T-helper 2 cell treated with Interferon-gamma antibody and Interleukin-4, amounts not matched to agents 5 μg/mL and 100 μg/mL, for 36 hours (primary cell): ENCODE measurements around the gene STX4.

Experiments used
- DNase-seq: peaks from one replicate; pipeline ENCODE4 v3.0.0; 2021; ENCODE audit warnings: low spot score
- H3K27ac Mint-ChIP-seq: one replicate; pipeline ENCODE4 v1.8.0; 2021; ENCODE audit warnings: mild to moderate bottlenecking, mixed read lengths
- H3K27me3 Mint-ChIP-seq: one replicate; pipeline ENCODE4 v1.8.0; 2021; ENCODE audit warnings: low read depth, mixed read lengths
- H3K36me3 Mint-ChIP-seq: one replicate; pipeline ENCODE4 v1.8.0; 2021; ENCODE audit warnings: low read depth, mixed read lengths
- H3K4me1 Mint-ChIP-seq: one replicate; pipeline ENCODE4 v1.8.0; 2021; ENCODE audit warnings: low read depth, mixed read lengths
- H3K4me3 Mint-ChIP-seq: one replicate; pipeline ENCODE4 v1.8.0; 2022; ENCODE audit warnings: mild to moderate bottlenecking, moderate library complexity, mixed read lengths
- H3K9me3 Mint-ChIP-seq: one replicate; pipeline ENCODE4 v1.8.0; 2021; ENCODE audit warnings: mixed read lengths

The STX4 gene, protein sequence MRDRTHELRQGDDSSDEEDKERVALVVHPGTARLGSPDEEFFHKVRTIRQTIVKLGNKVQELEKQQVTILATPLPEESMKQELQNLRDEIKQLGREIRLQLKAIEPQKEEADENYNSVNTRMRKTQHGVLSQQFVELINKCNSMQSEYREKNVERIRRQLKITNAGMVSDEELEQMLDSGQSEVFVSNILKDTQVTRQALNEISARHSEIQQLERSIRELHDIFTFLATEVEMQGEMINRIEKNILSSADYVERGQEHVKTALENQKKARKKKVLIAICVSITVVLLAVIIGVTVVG

DNA sequence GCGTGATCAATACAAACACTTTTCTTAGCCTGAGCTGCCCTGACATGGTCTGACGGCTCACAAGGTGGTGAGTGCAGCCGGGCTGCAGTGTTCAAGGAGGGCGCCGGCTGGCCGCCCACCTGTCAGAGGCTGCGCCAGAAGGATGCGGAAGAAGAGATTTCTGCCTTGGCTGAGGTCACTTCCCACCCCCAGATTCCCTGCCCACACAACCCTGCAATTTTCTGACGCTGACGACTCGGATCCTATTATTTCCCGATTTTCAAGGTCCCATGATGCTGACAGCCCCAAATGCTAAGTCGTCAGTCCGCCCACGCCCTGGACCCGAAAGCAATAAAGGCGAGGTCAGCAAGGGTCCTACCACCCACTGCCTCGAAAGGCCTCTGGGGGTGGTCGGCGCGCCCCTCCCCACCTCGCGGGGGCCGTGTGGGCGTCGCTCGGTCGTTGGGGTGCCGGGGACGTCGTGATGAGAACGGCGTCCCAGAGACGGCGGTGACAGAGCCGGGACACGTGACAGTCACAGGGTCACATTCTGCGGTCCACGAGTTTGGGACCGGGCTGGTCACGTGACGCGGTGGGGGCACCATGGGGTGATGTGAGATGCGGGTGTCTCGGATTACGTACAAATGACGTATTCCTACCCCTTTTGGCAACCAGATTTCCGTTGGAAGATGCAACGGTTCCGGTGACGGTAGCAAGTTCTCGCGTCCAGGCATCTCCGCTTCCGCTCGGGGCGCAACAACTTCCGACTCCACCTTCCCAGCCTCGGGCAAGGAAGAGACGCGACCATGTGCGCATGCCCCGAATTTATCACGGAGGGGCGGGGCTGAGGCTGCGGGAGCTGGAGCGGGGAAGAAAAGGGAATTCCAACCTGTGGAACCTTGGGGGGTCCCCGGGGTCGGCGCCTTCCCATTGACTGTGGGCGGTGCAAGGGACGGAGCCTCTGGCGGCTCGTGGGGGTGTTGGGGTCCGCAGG, at the start of gene STX4:
TSS of gene STX4 (plus strand) at position 823 of the 973 bp plus-strand sequence. CDS start 248 bp downstream, outside the sequence.
- H3K36me3 Mint-ChIP-seq, result peaks cover 14% of the 10 kb centered on the region
- H3K4me3 Mint-ChIP-seq, result peak within 1 kb of the TSS; percentile 98

DNA sequence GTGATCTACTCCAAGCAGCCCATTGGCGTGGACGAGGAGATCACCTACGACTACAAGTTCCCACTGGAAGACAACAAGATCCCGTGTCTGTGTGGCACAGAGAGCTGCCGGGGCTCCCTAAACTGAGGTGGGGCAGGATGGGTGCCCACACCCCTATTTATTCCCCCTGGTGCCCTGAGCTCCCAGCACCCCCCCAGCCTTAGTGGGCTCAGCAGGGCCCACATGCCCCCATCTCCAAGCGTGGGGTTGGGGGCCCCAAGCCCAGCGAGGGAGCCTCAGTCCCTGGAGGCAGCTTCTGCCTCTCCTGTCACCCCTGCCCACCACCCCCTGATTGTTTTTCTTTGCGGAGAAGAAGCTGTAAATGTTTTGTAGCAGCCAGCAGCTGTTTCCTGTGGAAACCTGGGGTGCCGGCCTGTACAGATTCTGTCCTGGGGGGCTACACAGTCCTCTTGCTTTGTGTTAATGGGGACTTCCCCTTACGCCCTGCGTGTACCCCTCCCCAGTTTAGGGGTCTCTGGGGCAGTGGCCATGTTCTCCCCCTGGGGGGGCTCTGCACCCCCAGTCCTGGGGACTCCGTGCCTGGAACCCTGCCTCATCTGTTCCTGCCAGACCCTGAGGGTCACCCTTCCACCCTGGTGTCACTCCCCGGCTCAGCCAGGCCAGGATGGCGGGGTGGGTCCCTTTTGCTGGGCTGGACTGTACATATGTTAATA, 49.3 kb upstream of the STX4 start:
- Mint-ChIP-seq H3K4me1 (peaks cover 3% of the 10 kb centered on the region), H3K9me3 (no peaks in the 10 kb centered on the region), H3K27me3 (no peaks in the 10 kb centered on the region), H3K27ac (no peak overlapping the region), H3K36me3 (peaks cover 20% of the 10 kb centered on the region), H3K4me3 (no peak overlapping the region)
- DNase-seq, result no peak

More for the DNA sequence above, at the start of gene STX4:
- DNase-seq, result peak; percentile 98
- H3K27ac Mint-ChIP-seq, result peak within 1 kb of the TSS; percentile 94
- no peaks in the 10 kb centered on the region for H3K9me3 Mint-ChIP-seq
- H3K4me1 Mint-ChIP-seq, result peaks cover 22% of the 10 kb centered on the region
- H3K27me3 Mint-ChIP-seq, result no peaks in the 10 kb centered on the region

DNA sequence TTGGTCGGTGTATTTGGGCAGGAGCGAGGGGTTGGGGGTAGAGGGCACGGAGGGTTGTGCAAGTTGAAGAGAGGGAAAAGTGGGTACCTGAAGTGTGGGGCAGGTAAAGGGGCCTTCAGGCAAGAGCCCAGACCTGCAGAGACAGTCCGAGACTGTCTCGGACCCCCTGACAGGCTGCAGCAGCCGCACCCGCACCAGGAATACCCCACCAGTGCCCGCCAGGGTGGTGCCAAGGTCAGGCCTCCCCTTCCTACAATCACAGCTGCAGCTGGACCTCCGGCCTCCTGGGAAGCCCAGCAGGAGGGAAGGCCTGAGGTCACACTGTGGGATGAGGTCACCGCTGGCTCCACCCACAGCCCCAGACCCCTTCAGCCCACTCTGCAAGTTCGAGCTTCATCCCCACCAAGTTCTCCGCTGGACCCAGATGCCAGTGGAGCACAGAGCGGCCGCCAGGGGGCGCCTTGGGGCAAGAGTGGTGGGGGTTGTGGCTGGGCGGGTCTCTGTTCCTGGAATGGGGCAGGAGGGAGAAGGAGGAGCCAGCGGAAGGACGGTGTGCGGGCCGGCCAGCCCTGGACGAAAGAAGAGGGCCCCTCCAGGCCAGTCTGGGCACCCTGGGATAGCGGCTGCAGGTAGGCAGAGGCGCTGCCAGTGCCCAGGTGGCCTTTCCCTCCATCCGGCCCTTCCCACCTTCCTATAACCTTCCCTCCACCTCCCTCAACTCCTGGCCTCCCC, 48.5 kb upstream of the STX4 start, which contains the start of gene HSD3B7:
TSS of gene HSD3B7 (plus strand) at position 539 of the 732 bp plus-strand sequence. CDS start 452 bp downstream, outside the sequence.
- Mint-ChIP-seq H3K4me3 (peak within 1 kb of the TSS; percentile 5), H3K27ac (peak within 1 kb of the TSS; percentile 41), H3K9me3 (no peaks in the 10 kb centered on the region), H3K36me3 (peaks cover 20% of the 10 kb centered on the region), H3K27me3 (no peaks in the 10 kb centered on the region), H3K4me1 (peaks cover 3% of the 10 kb centered on the region)
- peak; percentile 72 for DNase-seq

DNA sequence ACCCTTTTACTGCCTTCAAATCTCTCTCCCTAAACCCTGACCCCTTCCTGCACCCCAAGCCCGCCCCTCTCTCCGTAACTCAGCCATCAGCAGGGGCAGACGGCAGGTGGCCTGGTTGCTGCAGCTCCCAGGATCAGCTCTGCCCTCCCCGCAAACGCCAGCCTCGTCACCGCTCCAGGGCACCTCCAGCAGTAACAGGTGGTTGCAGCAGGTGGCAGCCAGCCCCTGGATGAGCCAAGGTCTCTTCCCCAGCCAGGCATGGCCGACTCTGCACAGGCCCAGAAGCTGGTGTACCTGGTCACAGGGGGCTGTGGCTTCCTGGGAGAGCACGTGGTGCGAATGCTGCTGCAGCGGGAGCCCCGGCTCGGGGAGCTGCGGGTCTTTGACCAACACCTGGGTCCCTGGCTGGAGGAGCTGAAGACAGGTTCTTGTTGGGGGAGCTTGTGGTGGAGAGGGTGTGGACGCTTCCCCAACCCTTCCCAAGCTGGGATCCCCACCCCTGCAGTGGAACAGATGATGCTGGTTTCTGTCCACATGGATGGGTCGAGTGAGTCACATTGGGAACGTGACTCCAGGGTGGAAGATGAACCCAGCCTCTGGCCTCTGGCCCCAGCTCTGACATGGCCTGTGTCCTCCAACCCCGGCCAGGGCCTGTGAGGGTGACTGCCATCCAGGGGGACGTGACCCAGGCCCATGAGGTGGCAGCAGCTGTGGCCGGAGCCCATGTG, 47.8 kb upstream of the STX4 start:
- peak overlapping the region; percentile 41 for H3K27ac Mint-ChIP-seq
- H3K27me3 Mint-ChIP-seq, result no peaks in the 10 kb centered on the region
- peaks cover 3% of the 10 kb centered on the region for H3K4me1 Mint-ChIP-seq
- H3K4me3 Mint-ChIP-seq, result peak overlapping the region; percentile 5
- peaks cover 20% of the 10 kb centered on the region for H3K36me3 Mint-ChIP-seq
- H3K9me3 Mint-ChIP-seq, result no peaks in the 10 kb centered on the region
- no peak for DNase-seq

DNA sequence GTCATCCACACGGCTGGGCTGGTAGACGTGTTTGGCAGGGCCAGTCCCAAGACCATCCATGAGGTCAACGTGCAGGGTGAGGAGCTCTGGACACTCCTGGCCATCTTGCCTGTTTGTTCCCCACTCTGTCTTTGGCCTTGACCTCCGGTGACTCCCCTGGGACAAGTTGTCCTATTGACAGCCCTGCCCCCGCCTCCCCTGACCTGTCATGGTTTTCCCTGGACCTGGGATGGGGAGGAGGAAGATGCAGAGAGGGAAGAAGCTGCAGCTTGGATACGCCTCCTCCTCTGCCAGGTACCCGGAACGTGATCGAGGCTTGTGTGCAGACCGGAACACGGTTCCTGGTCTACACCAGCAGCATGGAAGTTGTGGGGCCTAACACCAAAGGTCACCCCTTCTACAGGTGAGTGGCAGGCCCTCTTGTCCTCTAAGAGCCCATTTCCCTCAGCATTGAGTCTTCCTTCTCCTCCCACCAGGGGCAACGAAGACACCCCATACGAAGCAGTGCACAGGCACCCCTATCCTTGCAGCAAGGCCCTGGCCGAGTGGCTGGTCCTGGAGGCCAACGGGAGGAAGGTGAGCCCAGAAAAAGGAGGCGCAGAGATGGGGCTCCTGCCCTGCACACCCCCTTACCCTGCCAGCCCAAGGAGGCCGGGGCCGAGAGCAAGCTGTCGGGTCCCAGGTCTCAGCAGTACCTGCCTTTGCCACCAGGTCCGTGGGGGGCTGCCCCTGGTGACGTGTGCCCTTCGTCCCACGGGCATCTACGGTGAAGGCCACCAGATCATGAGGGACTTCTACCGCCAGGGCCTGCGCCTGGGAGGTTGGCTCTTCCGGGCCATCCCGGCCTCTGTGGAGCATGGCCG, 47.0 kb upstream of the STX4 start:
- Mint-ChIP-seq H3K36me3 (peaks cover 16% of the 10 kb centered on the region), H3K4me3 (no peak overlapping the region), H3K27me3 (no peaks in the 10 kb centered on the region), H3K9me3 (no peaks in the 10 kb centered on the region), H3K4me1 (peaks cover 3% of the 10 kb centered on the region), H3K27ac (no peak overlapping the region)
- DNase-seq, result no peak

DNA sequence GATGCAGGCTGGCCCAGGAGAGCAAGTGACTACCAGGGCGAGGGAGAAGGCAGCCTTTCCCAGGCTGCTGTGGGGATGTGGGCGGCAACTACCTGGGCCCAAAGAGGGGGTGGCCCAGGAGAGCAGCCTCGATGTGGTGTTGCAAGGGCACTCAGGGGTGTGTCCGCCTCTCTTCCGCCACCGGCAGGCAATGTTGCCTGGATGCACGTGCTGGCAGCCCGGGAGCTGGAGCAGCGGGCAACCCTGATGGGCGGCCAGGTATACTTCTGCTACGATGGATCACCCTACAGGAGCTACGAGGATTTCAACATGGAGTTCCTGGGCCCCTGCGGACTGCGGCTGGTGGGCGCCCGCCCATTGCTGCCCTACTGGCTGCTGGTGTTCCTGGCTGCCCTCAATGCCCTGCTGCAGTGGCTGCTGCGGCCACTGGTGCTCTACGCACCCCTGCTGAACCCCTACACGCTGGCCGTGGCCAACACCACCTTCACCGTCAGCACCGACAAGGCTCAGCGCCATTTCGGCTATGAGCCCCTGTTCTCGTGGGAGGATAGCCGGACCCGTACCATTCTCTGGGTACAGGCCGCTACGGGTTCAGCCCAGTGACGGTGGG, 45.7 kb upstream of the STX4 start:
- Mint-ChIP-seq H3K4me1 (peaks cover 4% of the 10 kb centered on the region), H3K4me3 (no peak overlapping the region), H3K9me3 (no peaks in the 10 kb centered on the region), H3K27ac (no peak overlapping the region), H3K36me3 (peaks cover 8% of the 10 kb centered on the region), H3K27me3 (no peaks in the 10 kb centered on the region)
- no peak for DNase-seq

DNA sequence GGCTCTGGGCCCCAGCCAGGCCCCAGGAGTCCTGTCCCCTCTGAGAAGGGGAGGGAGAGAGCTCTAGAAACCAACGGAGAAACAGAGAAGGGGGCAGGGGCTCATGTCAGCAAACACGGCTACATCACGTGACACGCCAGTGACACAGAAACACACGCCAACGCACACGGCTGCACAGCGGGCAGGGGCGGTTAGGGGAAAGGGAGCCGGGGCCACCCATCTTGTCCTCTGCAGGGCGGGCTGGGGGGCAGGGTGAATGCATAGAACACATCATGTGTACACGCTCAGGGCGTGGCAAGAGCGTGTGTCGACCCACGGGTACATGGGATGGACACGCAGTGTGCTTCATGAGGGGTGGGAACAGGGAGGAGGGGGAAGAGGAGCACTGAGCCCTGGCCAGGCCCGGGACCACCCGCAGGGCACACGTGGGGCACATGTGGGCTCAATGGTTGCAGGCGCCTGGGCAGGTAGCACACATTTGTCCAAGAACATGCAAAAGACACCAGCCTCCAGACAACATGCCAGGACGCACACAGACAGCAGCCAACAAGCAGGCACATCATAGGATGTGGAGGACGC, 43.8 kb upstream of the STX4 start:
- Mint-ChIP-seq H3K9me3 (no peaks in the 10 kb centered on the region), H3K27ac (no peak overlapping the region), H3K4me3 (no peak overlapping the region), H3K27me3 (no peaks in the 10 kb centered on the region), H3K36me3 (peaks cover 3% of the 10 kb centered on the region), H3K4me1 (peaks cover 8% of the 10 kb centered on the region)
- DNase-seq, result no peak

DNA sequence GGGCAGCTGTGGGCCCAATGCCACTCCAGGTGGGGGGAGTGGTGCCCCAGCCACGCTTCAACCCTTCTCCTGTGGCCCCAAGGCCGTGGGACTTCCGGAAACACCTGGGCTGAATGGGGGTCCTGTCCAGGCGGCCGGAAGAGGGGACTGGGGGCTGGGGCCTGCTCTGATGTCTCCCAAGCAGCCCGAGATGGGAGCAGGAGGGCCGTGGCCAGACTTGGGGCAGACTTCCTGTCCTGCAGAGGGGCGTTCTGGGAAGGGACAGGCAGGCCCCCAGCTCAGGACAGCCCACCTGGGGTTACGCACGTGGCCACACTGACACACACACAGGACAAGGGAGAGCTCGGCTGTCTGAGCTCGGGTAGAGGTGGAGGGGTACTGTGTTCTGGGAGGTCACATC, 43.3 kb upstream of the STX4 start:
- Mint-ChIP-seq H3K4me1 (peaks cover 8% of the 10 kb centered on the region), H3K4me3 (no peak overlapping the region), H3K27me3 (no peaks in the 10 kb centered on the region), H3K36me3 (peaks cover 3% of the 10 kb centered on the region), H3K27ac (no peak overlapping the region), H3K9me3 (no peaks in the 10 kb centered on the region)
- DNase-seq, result no peak

DNA sequence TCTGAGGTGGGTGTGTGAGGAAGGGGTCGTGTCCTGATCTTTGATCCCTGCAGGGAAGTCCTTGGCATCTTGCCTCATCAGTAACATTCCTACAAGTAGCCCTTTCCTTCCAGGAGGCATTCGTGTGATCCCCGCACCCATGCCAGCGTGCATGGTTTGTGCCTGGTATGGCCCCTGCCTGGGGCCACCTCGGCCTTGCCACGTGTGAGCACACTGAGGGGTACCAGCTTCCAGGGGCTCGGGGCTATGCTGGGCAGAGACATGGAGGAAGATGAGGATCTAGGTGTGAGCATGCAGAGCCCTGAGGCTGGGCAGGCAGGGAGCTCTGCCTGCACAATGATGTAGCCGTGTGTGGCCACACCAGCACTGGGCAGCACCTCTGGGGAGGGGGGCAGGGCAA, 42.3 kb upstream of the STX4 start:
- Mint-ChIP-seq H3K27me3 (no peaks in the 10 kb centered on the region), H3K9me3 (no peaks in the 10 kb centered on the region), H3K27ac (no peak overlapping the region), H3K36me3 (peaks cover 3% of the 10 kb centered on the region), H3K4me1 (peaks cover 6% of the 10 kb centered on the region), H3K4me3 (no peak overlapping the region)
- no peak for DNase-seq

DNA sequence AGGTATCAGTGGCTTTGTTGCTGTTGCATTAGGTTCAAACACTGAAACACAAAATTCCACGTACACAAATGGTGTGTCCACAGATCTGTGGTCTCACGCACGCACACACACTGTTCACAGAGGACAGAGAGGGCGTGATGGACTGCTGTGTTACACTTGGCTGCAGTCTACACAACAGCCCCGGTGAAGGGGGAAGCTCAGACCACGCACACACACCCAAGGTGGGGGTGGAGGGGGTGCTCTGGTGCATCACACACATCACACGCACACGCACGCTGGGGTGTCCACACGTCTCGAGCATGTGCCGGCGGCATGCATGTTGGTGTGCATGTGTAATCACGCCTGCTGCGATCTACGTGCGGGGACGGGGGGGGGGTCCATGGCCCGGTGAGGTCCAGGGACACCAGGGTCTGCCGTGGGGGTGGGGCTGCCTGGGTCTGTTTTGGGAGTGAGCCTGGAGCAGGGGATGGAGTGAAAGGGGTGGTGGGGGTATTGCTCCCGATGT, 41.0 kb upstream of the STX4 start:
- H3K4me1 Mint-ChIP-seq, result peaks cover 12% of the 10 kb centered on the region
- no peak overlapping the region for H3K27ac Mint-ChIP-seq
- DNase-seq, result no peak

DNA sequence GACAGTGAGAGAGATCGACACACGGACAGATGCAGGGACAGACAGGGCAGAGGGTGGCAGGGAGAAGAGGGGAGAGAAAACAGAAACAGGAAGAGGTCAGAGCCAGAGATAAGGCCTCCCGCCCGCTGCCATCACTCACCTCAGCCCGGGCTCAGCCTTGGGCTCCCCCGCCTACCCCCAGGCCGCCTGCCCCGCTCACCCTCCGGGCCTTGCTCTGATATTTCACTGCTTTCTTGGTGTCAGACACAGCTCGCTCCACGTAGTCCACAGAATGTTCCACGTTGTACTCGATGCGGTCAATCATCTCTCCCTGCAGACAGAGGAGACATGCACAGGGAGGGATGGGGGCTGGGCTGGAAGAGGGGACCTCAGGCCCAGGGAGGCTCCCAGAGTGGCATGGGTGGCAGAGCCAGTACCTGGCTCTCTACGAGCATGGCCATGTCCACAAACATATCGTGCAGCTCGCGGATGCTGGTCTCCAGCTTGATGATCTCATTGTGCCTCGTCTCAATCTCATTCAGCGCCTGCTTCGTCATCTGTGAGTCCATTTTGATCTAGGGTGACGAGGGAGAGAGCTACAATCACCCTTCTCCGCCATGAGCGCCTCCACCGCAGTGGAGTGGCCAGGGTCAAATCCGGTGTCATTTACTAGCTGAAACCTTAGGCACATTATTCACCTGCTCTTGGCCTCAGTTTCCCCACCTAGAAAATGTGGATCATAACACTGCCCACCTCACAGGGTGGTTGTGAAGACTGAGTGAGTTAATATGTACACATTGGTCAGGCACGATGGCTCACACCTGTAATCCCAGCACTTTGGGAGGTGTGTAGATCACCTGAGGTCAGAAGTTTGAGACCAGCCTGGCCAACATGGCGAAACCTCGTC, 40.2 kb upstream of the STX4 start:
- Mint-ChIP-seq H3K4me1 (peaks cover 12% of the 10 kb centered on the region), H3K4me3 (no peak overlapping the region), H3K27me3 (no peaks in the 10 kb centered on the region), H3K36me3 (no peaks in the 10 kb centered on the region), H3K27ac (no peak overlapping the region), H3K9me3 (no peaks in the 10 kb centered on the region)
- DNase-seq, result no peak

More for the DNA sequence above, 41.0 kb upstream of the STX4 start:
- no peaks in the 10 kb centered on the region for H3K36me3 Mint-ChIP-seq
- no peaks in the 10 kb centered on the region for H3K9me3 Mint-ChIP-seq
- H3K4me3 Mint-ChIP-seq, result no peak overlapping the region
- H3K27me3 Mint-ChIP-seq, result no peaks in the 10 kb centered on the region
